A673 (cell line): ENCODE data around the gene SCGN. TPM values are rescaled to one million over a fixed set of nuclear protein-coding genes. Genes with fewer than 3 reads are reported as not detected.

ENCODE experiments used
- BruUV-seq: library from RNA; stranded (reverse); fragments of 400-500 nt; replicated peaks from 2 replicates; lab custom pipeline; 2021; lab: Mats Ljungman, UMichigan
- CTCF ChIA-PET: fragments of 300-600 bp; sonication (Branson Sonifier 250); formaldehyde crosslinking; loops from one replicate; lab custom pipeline; 2022; ENCODE audit warnings: antibody characterized with exemption; lab: Charles Lee
- POLR2A ChIA-PET: fragments of 300-600 bp; sonication (Branson Sonifier 250); formaldehyde crosslinking; loops from one replicate; lab custom pipeline; 2022; ENCODE audit warnings: antibody characterized with exemption; ENCODE audit not compliant: low non-redundant PET; lab: Charles Lee
- DNase-seq: peaks from one replicate; pipeline ENCODE4 v3.0.0-alpha.2; 2015; ENCODE audit warnings: low spot score
- H3K27ac ChIP-seq: fragments of 200-600 bp; sonication (generic); 2 replicates; pipeline ENCODE4 v1.5.1; 2016; ENCODE audit warnings: mixed run types, low read depth, mild to moderate bottlenecking, mixed read lengths, antibody characterized with exemption, low read length; ENCODE audit not compliant: poor library complexity, severe bottlenecking
- H3K27me3 ChIP-seq: fragments of 200-600 bp; sonication (generic); replicated peaks from 2 replicates; pipeline ENCODE4 v1.6.1; 2017; ENCODE audit warnings: mixed run types, low read depth, mild to moderate bottlenecking, mixed read lengths, antibody characterized with exemption, low read length; ENCODE audit not compliant: insufficient read depth, poor library complexity
- H3K36me3 ChIP-seq: fragments of 200-600 bp; sonication (generic); 2 replicates; pipeline ENCODE4 v1.6.1; 2016; ENCODE audit warnings: mixed run types, mild to moderate bottlenecking, mixed read lengths, antibody characterized with exemption, low read length; ENCODE audit not compliant: insufficient read depth, poor library complexity, severe bottlenecking
- H3K4me1 ChIP-seq: fragments of 200-600 bp; sonication (generic); 2 replicates; pipeline ENCODE4 v1.6.1; 2017; ENCODE audit warnings: mixed run types, mild to moderate bottlenecking, mixed read lengths, antibody characterized with exemption, low read length; ENCODE audit not compliant: insufficient read depth, poor library complexity, severe bottlenecking
- H3K4me3 ChIP-seq: fragments of 200-600 bp; sonication (generic); 2 replicates; pipeline ENCODE4 v1.5.1; 2016; ENCODE audit warnings: low read depth, mixed run types, mild to moderate bottlenecking, mixed read lengths, low read length; ENCODE audit not compliant: poor library complexity, severe bottlenecking
- H3K9me3 ChIP-seq: fragments of 200-600 bp; sonication (generic); 2 replicates; pipeline ENCODE4 v1.6.1; 2016; ENCODE audit warnings: mixed run types, low read depth, mild to moderate bottlenecking, mixed read lengths, antibody characterized with exemption, low read length; ENCODE audit not compliant: poor library complexity, severe bottlenecking
- EZH2 ChIP-seq: fragments of 200-600 bp; sonication (generic); IDR thresholded peaks from 2 replicates; pipeline ENCODE4 v1.6.1; 2017; ENCODE audit warnings: borderline replicate concordance, low read depth, mild to moderate bottlenecking, mixed read lengths, antibody characterized with exemption, low read length; ENCODE audit not compliant: poor library complexity, severe bottlenecking
- intact Hi-C: fragments of 100-400 bp; cut with micrococcal nuclease; formaldehyde crosslinking; loops from one replicate; pipeline ENCODE4 v1.10.0; 2022; ENCODE audit not compliant: unreplicated experiment
- total RNA-seq: library from RNA; stranded (reverse); gene quantifications from 2 replicates; pipeline ENCODE4 v1.2.3, GENCODE V29; 2021
- TF ChIP-seq, protein P1 (sequence below): fragments of 300-800, 200-600 bp; sonication (generic); conservative IDR thresholded peaks from 2 replicates; pipeline ENCODE4 v1.5.1; 2017; ENCODE audit warnings: low read depth, mild to moderate bottlenecking, antibody characterized with exemption, low read length, moderate library complexity, mixed read lengths

The SCGN gene
- total RNA-seq, 1 experiment from 2014 or later, result not detected

DNA sequence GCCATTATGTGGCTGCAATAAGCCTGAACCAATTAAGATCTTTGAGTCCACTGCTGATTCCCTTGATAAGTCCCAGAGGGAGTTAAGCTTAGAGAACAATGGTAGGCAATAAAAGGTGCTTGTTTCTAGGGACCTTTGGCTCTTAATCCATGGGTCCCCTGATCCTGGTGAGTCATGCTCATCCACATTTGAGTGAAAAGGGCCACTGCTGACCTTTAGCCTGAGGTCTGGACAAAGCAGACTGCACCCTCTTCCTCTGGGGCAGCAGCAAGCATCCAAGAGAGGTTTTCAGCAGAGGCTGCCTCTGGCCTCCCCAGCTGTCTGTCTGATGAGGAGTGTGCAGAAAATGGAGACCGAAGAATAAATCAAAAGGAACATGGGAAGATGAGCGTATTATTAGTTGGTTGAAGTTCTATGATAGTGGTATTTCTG is 16.1 kb upstream of the SCGN start:
- H3K27ac ChIP-seq, result no peak overlapping the region
- TF ChIP-seq, protein P1, sequence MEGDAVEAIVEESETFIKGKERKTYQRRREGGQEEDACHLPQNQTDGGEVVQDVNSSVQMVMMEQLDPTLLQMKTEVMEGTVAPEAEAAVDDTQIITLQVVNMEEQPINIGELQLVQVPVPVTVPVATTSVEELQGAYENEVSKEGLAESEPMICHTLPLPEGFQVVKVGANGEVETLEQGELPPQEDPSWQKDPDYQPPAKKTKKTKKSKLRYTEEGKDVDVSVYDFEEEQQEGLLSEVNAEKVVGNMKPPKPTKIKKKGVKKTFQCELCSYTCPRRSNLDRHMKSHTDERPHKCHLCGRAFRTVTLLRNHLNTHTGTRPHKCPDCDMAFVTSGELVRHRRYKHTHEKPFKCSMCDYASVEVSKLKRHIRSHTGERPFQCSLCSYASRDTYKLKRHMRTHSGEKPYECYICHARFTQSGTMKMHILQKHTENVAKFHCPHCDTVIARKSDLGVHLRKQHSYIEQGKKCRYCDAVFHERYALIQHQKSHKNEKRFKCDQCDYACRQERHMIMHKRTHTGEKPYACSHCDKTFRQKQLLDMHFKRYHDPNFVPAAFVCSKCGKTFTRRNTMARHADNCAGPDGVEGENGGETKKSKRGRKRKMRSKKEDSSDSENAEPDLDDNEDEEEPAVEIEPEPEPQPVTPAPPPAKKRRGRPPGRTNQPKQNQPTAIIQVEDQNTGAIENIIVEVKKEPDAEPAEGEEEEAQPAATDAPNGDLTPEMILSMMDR, result no peak
- POLR2A ChIA-PET, result no interaction called here

DNA sequence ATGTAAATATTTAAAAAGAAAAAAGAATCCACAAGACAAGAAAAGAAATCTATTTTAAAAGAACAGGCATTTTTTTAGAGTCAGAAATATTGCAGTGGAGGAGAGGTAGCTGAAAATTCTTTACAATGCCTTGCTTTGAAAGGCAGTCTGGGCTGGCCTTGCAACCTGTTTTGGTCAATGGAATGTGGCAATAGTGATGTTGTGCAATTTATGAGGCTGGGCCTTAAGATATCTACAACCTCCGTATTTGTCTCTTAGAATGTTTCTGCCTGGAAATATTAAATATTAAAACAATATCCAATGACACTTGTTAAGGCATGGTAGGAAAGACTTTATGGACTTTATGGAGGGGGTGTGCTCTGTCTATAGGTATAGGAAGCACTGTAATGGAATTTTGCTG is 14.8 kb upstream of the SCGN start:
- Histone ChIP-seq H3K4me3 (no peak overlapping the region), H3K9me3 (no peaks in the 10 kb centered on the region), H3K27me3 (peaks cover 33% of the 10 kb centered on the region), H3K4me1 (no peaks in the 10 kb centered on the region), H3K36me3 (no peaks in the 10 kb centered on the region), H3K27ac (no peak overlapping the region)
- intact Hi-C loops, result no loop called here
- ChIA-PET POLR2A (no interaction called here), CTCF (no interaction called here)
- TF ChIP-seq, protein P1, result no peak
- no peak for TF ChIP-seq EZH2
- BruUV-seq, result no TSS peak
- no peak for DNase-seq

More for the DNA sequence above, 16.1 kb upstream of the SCGN start:
- no peaks in the 10 kb centered on the region for H3K36me3 ChIP-seq
- no TSS peak for BruUV-seq
- DNase-seq, result no peak
- intact Hi-C loops, result no loop called here
- no peaks in the 10 kb centered on the region for H3K9me3 ChIP-seq
- H3K4me1 ChIP-seq, result no peaks in the 10 kb centered on the region
- CTCF ChIA-PET, result no interaction called here
- peaks cover 20% of the 10 kb centered on the region for H3K27me3 ChIP-seq
- no peak overlapping the region for H3K4me3 ChIP-seq

DNA sequence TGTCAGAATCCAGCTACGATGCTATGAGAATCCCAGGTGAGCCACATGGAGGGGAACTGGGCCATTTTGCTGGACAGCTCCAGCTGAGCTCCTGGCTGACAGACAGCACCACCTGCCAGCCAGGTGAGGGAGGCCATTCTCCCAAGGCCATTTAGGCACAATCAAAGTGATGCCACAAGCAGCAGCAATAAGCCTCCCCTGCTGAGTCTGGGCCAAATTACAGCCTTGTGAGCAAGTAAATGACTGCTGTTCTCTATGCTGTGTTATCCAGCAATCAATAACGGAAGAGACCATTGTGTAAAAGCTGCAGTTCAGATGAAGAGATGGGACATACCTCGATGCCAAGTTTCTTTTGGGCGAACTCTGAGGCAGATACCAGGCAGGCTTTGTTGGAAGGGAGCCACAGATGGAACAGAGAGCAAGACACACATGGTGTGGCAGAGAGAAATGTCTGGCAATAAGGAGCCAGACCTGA is 14.0 kb upstream of the SCGN start:
- H3K9me3 ChIP-seq, result no peaks in the 10 kb centered on the region
- ChIA-PET CTCF (no interaction called here), POLR2A (no interaction called here)
- BruUV-seq, result no TSS peak
- no peak overlapping the region for H3K4me3 ChIP-seq
- H3K27ac ChIP-seq, result no peak overlapping the region
- H3K27me3 ChIP-seq, result peaks cover 41% of the 10 kb centered on the region
- intact Hi-C loops, result no loop called here
- TF ChIP-seq EZH2, result no peak
- TF ChIP-seq, protein P1, result no peak
- H3K4me1 ChIP-seq, result no peaks in the 10 kb centered on the region
- no peaks in the 10 kb centered on the region for H3K36me3 ChIP-seq
- no peak for DNase-seq
